Ishikawa (cell line): ENCODE results near the gene NTM.

Source experiments
- CEBPB ChIP-seq: IDR thresholded peaks from 2 replicates; pipeline ENCODE4 v1.6.1; 2012
- CREB1 ChIP-seq: IDR thresholded peaks from 2 replicates; pipeline ENCODE4 v1.6.1; 2012; ENCODE audit warnings: low read depth
- EGR1 ChIP-seq: IDR thresholded peaks from 2 replicates; pipeline ENCODE4 v1.6.1; 2012
- EP300 ChIP-seq: IDR thresholded peaks from 2 replicates; pipeline ENCODE4 v1.6.1; 2012; ENCODE audit warnings: borderline replicate concordance
- FOXM1 ChIP-seq: IDR thresholded peaks from 2 replicates; pipeline ENCODE4 v1.6.1; 2012; ENCODE audit warnings: low read depth, borderline replicate concordance
- RAD21 ChIP-seq: IDR thresholded peaks from 2 replicates; pipeline ENCODE4 v1.6.1; 2012; ENCODE audit warnings: low read depth
- TEAD4 ChIP-seq: IDR thresholded peaks from 2 replicates; pipeline ENCODE4 v1.6.1; 2012
- YY1 ChIP-seq: IDR thresholded peaks from 2 replicates; pipeline ENCODE4 v1.6.1; 2012; ENCODE audit warnings: low read depth
- TF ChIP-seq, protein P1 (sequence below): IDR thresholded peaks from 2 replicates; pipeline ENCODE4 v1.6.1; 2012
- TF ChIP-seq, protein P2 (sequence below): IDR thresholded peaks from 2 replicates; pipeline ENCODE4 v1.6.1; 2012
- TF ChIP-seq, protein P3 (sequence below): IDR thresholded peaks from 2 replicates; pipeline ENCODE4 v1.6.1; 2012; ENCODE audit warnings: low read depth, mild to moderate bottlenecking

DNA sequence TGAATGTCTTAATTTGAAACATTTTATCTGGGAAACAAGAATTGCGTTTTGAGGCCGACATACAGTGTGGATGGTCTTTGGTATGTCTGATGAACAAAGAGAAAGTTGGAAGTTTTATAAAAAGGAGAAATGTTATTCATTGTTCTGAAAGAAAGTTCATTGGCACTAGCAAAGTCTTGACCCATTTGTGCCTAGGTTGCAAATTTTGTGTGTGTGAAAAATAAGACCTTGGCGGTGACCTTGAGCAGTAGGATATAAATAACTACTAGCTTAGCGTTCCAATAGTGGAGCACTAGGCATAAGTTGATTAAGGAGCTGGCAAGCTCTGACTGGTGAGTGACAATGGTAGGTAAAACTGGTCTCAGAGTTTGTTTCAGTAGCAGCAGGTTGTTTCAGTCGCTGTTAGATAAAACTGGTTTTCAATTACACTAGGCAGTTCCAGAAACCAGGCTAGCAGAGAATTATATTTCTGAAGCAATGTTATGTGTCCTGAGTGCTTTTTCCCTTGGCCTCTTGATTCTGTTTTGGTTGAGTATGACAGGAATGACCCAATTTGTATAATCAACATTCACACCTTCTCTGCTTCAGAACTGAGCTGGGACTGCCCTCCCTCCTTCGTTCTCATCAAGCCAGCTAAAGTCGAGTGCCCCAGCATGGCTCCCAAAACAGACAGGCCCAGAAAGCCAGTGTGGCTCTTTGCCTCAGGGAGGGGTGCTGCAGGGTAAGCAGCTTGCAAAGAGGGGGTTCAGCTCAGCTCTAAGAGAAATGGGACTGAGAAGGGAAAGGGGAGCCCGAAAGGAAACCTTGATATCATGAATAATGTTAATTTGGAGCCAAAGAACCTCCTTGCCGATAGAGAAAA is 85.7 kb downstream of the NTM start:
- TF ChIP-seq EGR1: no peak
- TF ChIP-seq CREB1: no peak
- TF ChIP-seq, protein P1, sequence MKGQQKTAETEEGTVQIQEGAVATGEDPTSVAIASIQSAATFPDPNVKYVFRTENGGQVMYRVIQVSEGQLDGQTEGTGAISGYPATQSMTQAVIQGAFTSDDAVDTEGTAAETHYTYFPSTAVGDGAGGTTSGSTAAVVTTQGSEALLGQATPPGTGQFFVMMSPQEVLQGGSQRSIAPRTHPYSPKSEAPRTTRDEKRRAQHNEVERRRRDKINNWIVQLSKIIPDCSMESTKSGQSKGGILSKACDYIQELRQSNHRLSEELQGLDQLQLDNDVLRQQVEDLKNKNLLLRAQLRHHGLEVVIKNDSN: no peak
- TF ChIP-seq, protein P2, sequence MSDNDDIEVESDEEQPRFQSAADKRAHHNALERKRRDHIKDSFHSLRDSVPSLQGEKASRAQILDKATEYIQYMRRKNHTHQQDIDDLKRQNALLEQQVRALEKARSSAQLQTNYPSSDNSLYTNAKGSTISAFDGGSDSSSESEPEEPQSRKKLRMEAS: no peak
- TF ChIP-seq RAD21: no peak
- TF ChIP-seq, protein P3, sequence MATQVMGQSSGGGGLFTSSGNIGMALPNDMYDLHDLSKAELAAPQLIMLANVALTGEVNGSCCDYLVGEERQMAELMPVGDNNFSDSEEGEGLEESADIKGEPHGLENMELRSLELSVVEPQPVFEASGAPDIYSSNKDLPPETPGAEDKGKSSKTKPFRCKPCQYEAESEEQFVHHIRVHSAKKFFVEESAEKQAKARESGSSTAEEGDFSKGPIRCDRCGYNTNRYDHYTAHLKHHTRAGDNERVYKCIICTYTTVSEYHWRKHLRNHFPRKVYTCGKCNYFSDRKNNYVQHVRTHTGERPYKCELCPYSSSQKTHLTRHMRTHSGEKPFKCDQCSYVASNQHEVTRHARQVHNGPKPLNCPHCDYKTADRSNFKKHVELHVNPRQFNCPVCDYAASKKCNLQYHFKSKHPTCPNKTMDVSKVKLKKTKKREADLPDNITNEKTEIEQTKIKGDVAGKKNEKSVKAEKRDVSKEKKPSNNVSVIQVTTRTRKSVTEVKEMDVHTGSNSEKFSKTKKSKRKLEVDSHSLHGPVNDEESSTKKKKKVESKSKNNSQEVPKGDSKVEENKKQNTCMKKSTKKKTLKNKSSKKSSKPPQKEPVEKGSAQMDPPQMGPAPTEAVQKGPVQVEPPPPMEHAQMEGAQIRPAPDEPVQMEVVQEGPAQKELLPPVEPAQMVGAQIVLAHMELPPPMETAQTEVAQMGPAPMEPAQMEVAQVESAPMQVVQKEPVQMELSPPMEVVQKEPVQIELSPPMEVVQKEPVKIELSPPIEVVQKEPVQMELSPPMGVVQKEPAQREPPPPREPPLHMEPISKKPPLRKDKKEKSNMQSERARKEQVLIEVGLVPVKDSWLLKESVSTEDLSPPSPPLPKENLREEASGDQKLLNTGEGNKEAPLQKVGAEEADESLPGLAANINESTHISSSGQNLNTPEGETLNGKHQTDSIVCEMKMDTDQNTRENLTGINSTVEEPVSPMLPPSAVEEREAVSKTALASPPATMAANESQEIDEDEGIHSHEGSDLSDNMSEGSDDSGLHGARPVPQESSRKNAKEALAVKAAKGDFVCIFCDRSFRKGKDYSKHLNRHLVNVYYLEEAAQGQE: no peak
- TF ChIP-seq YY1: no peak
- no peak for TF ChIP-seq EP300
- TF ChIP-seq TEAD4: no peak
- no peak for TF ChIP-seq FOXM1
- TF ChIP-seq CEBPB: no peak
